ENCODE data around the gene TFB1M.

DNA sequence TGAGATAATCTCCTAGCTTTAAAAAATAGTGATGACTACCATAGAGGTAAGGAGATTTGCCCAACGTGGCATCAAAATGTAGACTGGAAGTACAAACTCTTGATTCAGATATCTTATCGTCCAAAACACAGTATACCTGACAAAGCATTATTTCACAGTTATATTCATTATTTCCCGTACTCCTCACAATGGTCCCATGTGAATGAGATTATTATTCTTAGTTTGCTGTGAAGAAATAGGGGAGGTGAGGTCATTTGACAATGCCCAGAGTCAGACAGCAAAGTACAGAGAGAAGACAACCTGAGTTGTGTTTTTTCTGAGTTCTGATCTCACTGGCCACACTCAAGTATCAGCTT is 1.2 kb upstream of the TFB1M start:
- TF ChIP-seq, protein P1, sequence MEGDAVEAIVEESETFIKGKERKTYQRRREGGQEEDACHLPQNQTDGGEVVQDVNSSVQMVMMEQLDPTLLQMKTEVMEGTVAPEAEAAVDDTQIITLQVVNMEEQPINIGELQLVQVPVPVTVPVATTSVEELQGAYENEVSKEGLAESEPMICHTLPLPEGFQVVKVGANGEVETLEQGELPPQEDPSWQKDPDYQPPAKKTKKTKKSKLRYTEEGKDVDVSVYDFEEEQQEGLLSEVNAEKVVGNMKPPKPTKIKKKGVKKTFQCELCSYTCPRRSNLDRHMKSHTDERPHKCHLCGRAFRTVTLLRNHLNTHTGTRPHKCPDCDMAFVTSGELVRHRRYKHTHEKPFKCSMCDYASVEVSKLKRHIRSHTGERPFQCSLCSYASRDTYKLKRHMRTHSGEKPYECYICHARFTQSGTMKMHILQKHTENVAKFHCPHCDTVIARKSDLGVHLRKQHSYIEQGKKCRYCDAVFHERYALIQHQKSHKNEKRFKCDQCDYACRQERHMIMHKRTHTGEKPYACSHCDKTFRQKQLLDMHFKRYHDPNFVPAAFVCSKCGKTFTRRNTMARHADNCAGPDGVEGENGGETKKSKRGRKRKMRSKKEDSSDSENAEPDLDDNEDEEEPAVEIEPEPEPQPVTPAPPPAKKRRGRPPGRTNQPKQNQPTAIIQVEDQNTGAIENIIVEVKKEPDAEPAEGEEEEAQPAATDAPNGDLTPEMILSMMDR (IDR thresholded peaks at IDR 0.05): no peak
- TF ChIP-seq POLR2A (IDR thresholded peaks at IDR 0.05) (no peak), EP300 (IDR thresholded peaks at IDR 0.05) (no peak), POLR2AphosphoS5 (IDR thresholded peaks at IDR 0.05) (no peak)

Measured in suprapubic skin (tissue), 4 donors.